Mammary epithelial cell (primary cell): ENCODE measurements around the gene GBE1.

ENCODE experiments used
- CTCF ChIP-seq, 2 donors: IDR thresholded peaks in 1 of 2; conservative IDR thresholded peaks in 1 of 2; 2 replicates each; pipeline ENCODE4 v1.5.1; 2011 to 2012; ENCODE audit warnings: inconsistent platforms in 2 of 2, low read length in 2 of 2, mild to moderate bottlenecking in 2 of 2, control low read depth in 1 of 2, low read depth in 1 of 2; ENCODE audit not compliant: insufficient read depth in 1 of 2; ENCODE audit errors: extremely low read depth in 1 of 2
- EZH2 ChIP-seq: IDR thresholded peaks from 2 replicates; pipeline ENCODE4 v1.6.1; 2012; ENCODE audit warnings: low read length, inconsistent platforms, borderline replicate concordance

GRCh38 chr3:81463781-81464180 lies 297.7 kb downstream of the GBE1 start:
- TF ChIP-seq CTCF (conservative IDR thresholded peaks at IDR 0.05 in 1 of 2, IDR thresholded peaks at IDR 0.05 in 1 of 2; ENCODE audit: extremely low read depth in 1 of 2, insufficient read depth in 1 of 2, low read depth in 1 of 2, low read length in 2 of 2) (no peak), EZH2 (no peak)
